NCI-H187 (cell line): ENCODE measurements around the gene EIF4G2.
A peak's percentile ranks its signal among the peaks of the same experiment; 100 is the strongest.

Experiments used
- DNase-seq, 2 experiments: peaks; one replicate each; lab custom pipeline; 2025; lab: John Stamatoyannopoulos, UW

EIF4G2 gene

GRCh38 chr11:10808235-10808552 is 532 bp downstream of the EIF4G2 start:
- no peak for DNase-seq

- peak; percentile 51 to 61 for DNase-seq
Observed at GRCh38 chr11:10807493-10808234, 1.1 kb downstream of the EIF4G2 start.

GRCh38 chr11:10806206-10806605 is 2.5 kb downstream of the EIF4G2 start:
- DNase-seq, result no peak

- DNase-seq, result no peak
Observed at GRCh38 chr11:10805741-10806140, 3.0 kb downstream of the EIF4G2 start.

- DNase-seq, result no peak
Observed at GRCh38 chr11:10803676-10804075, 5.0 kb downstream of the EIF4G2 start.

GRCh38 chr11:10800292-10800691 is 8.4 kb downstream of the EIF4G2 start:
- DNase-seq, result no peak

GRCh38 chr11:10798330-10798928 is 10.3 kb downstream of the EIF4G2 start:
- DNase-seq, result no peak

GRCh38 chr11:10797531-10797930 is 11.2 kb downstream of the EIF4G2 start:
- no peak for DNase-seq

- DNase-seq, result no peak
Observed at GRCh38 chr11:10797001-10797400, 11.7 kb downstream of the EIF4G2 start.

GRCh38 chr11:10796191-10796590 is 12.5 kb downstream of the EIF4G2 start:
- no peak for DNase-seq

- no peak for DNase-seq
Observed at GRCh38 chr11:10793470-10794255, 15.1 kb downstream of the EIF4G2 start.

GRCh38 chr11:10792385-10793068 is 16.2 kb downstream of the EIF4G2 start:
- DNase-seq, result peak; percentile 62 to 70

GRCh38 chr11:10786451-10786850 is 22.3 kb downstream of the EIF4G2 start:
- DNase-seq, result no peak

GRCh38 chr11:10785146-10785474 is 23.6 kb downstream of the EIF4G2 start:
- no peak for DNase-seq

GRCh38 chr11:10784232-10785145 is 24.2 kb downstream of the EIF4G2 start:
- peak; percentile 65 to 76 for DNase-seq

GRCh38 chr11:10780040-10780439 is 28.7 kb downstream of the EIF4G2 start:
- no peak for DNase-seq

GRCh38 chr11:10779086-10779485 is 29.6 kb downstream of the EIF4G2 start:
- no peak for DNase-seq

- no peak for DNase-seq
Observed at GRCh38 chr11:10778217-10778970, 30.3 kb downstream of the EIF4G2 start.

- DNase-seq, result no peak
Observed at GRCh38 chr11:10777806-10778205, 30.9 kb downstream of the EIF4G2 start.

GRCh38 chr11:10777393-10777793 is 31.3 kb downstream of the EIF4G2 start:
- DNase-seq, result no peak

GRCh38 chr11:10774811-10775210 is 33.9 kb downstream of the EIF4G2 start:
- DNase-seq, result no peak
